OCI-LY1 (cell line): ENCODE measurements around the gene DNAJC8.
A peak's percentile ranks its signal among the peaks of the same experiment; 100 is the strongest.

Source experiments
- H2AFZ ChIP-seq: fragments of 200-600 bp; sonication (generic), shearing (Covaris generic); 2 replicates; pipeline ENCODE4 v1.6.0; 2014; ENCODE audit warnings: antibody characterized with exemption, mild to moderate bottlenecking, low read length
- H3F3A ChIP-seq: fragments of 200-600 bp; sonication (generic), shearing (Covaris generic); 2 replicates; pipeline ENCODE4 v1.6.0; 2014; ENCODE audit warnings: mild to moderate bottlenecking, antibody characterized with exemption, low read length, moderate library complexity; ENCODE audit not compliant: insufficient read depth
- H3K27ac ChIP-seq: fragments of 200-600 bp; sonication (generic); 2 replicates; pipeline ENCODE4 v1.5.1; 2014; ENCODE audit warnings: low read length, mixed run types, mild to moderate bottlenecking, low read depth; ENCODE audit not compliant: poor library complexity, severe bottlenecking
- H3K27me3 ChIP-seq: fragments of 200-600 bp; sonication (generic); 2 replicates; pipeline ENCODE4 v1.6.0; 2014; ENCODE audit warnings: antibody characterized with exemption, mild to moderate bottlenecking, low read length, moderate library complexity; ENCODE audit not compliant: insufficient read depth
- H3K36me3 ChIP-seq: fragments of 200-600 bp; sonication (generic); 2 replicates; pipeline ENCODE4 v1.6.1; 2014; ENCODE audit warnings: mild to moderate bottlenecking, antibody characterized with exemption, low read length, moderate library complexity, mixed read lengths; ENCODE audit not compliant: insufficient read depth
- H3K4me1 ChIP-seq: fragments of 200-600 bp; sonication (generic); 2 replicates; pipeline ENCODE4 v1.5.1; 2014; ENCODE audit warnings: mild to moderate bottlenecking, low read length, moderate library complexity; ENCODE audit not compliant: insufficient read depth, severe bottlenecking
- H3K4me2 ChIP-seq: fragments of 200-600 bp; sonication (generic), shearing (Covaris generic); 2 replicates; pipeline ENCODE4 v1.6.1; 2014; ENCODE audit warnings: low read length
- H3K4me3 ChIP-seq: fragments of 200-600 bp; sonication (generic); 2 replicates; pipeline ENCODE4 v1.5.1; 2014; ENCODE audit warnings: low read length, low read depth, mild to moderate bottlenecking, mixed read lengths; ENCODE audit not compliant: poor library complexity, severe bottlenecking
- H3K79me2 ChIP-seq: fragments of 200-600 bp; shearing (Covaris generic); 2 replicates; pipeline ENCODE4 v1.6.1; 2016; ENCODE audit warnings: mixed run types, low read length, mixed read lengths; ENCODE audit not compliant: insufficient read depth
- H3K9ac ChIP-seq: fragments of 200-600 bp; sonication (generic), shearing (Covaris generic); 2 replicates; pipeline ENCODE4 v1.6.1; 2014; ENCODE audit warnings: mild to moderate bottlenecking, low read length, mixed read lengths
- H3K9me2 ChIP-seq: fragments of 200-600 bp; sonication (generic), shearing (Covaris generic); 2 replicates; pipeline ENCODE4 v1.6.1; 2014; ENCODE audit warnings: low read depth, mild to moderate bottlenecking, low read length, mixed read lengths
- H3K9me3 ChIP-seq: fragments of 200-600 bp; shearing (Covaris generic); 2 replicates; pipeline ENCODE4 v1.6.1; 2014; ENCODE audit warnings: low read length, mixed read lengths
- H4K20me1 ChIP-seq: fragments of 200-600 bp; sonication (generic), shearing (Covaris generic); 2 replicates; pipeline ENCODE4 v1.6.0; 2016; ENCODE audit warnings: mild to moderate bottlenecking, low read length; ENCODE audit not compliant: insufficient read depth
- CTCF ChIP-seq: fragments of 200-600 bp; sonication (generic), shearing (Covaris generic); IDR thresholded peaks from 2 replicates; pipeline ENCODE4 v1.5.1; 2017; ENCODE audit warnings: mild to moderate bottlenecking, antibody characterized with exemption, low read length, moderate library complexity, mixed read lengths
- EZH2 ChIP-seq: fragments of 200-600 bp; sonication (generic), shearing (Covaris generic); IDR thresholded peaks from 2 replicates; pipeline ENCODE4 v1.8.0; 2017; ENCODE audit warnings: borderline replicate concordance, mixed run types, mild to moderate bottlenecking, antibody characterized with exemption, low read length, moderate library complexity, mixed read lengths

DNAJC8 gene

GRCh38 chr1:28264897-28265296, 32.1 kb upstream of the DNAJC8 start:
- H3K27ac ChIP-seq = no peak overlapping the region
- H3K79me2 ChIP-seq = no peaks in the 10 kb centered on the region
- H2AFZ ChIP-seq = no peak overlapping the region
- H4K20me1 ChIP-seq = peaks cover 2% of the 10 kb centered on the region; the same call in 1 of the 2 replicates
- no peaks in the 10 kb centered on the region for H3K9me2 ChIP-seq
- H3K4me3 ChIP-seq = no peak overlapping the region
- no peaks in the 10 kb centered on the region for H3K27me3 ChIP-seq
- H3K36me3 ChIP-seq = no peaks in the 10 kb centered on the region
- no peaks in the 10 kb centered on the region for H3F3A ChIP-seq
- H3K4me2 ChIP-seq = no peak overlapping the region
- no peak overlapping the region for H3K9ac ChIP-seq
- no peaks in the 10 kb centered on the region for H3K9me3 ChIP-seq
- peaks cover 14% of the 10 kb centered on the region for H3K4me1 ChIP-seq
- TF ChIP-seq EZH2 (no peak), CTCF (no peak)

- TF ChIP-seq EZH2 (no peak), CTCF (no peak)
- H3K9me3 ChIP-seq = no peaks in the 10 kb centered on the region
- H3K27me3 ChIP-seq = no peaks in the 10 kb centered on the region
- peak overlapping the region; percentile 76 for H3K4me2 ChIP-seq
- no peaks in the 10 kb centered on the region for H3K9me2 ChIP-seq
- H3K4me3 ChIP-seq = peak overlapping the region; percentile 78
- no peaks in the 10 kb centered on the region for H3K79me2 ChIP-seq
- peaks cover 21% of the 10 kb centered on the region for H3K4me1 ChIP-seq
- no peaks in the 10 kb centered on the region for H3F3A ChIP-seq
- no peak overlapping the region for H3K27ac ChIP-seq
- H3K9ac ChIP-seq = peak overlapping the region; percentile 73
- no peaks in the 10 kb centered on the region; the same call in 1 of the 2 replicates for H4K20me1 ChIP-seq
- H2AFZ ChIP-seq = no peak overlapping the region
- no peaks in the 10 kb centered on the region for H3K36me3 ChIP-seq
Measured at GRCh38 chr1:28260803-28261174, 28.0 kb upstream of the DNAJC8 start.

GRCh38 chr1:28259934-28260802, 27.3 kb upstream of the DNAJC8 start:
- H3K9ac ChIP-seq = peak overlapping the region; percentile 73
- H3K36me3 ChIP-seq = no peaks in the 10 kb centered on the region
- no peaks in the 10 kb centered on the region for H3K9me3 ChIP-seq
- no peaks in the 10 kb centered on the region for H3F3A ChIP-seq
- no peaks in the 10 kb centered on the region for H4K20me1 ChIP-seq
- H3K4me1 ChIP-seq = peaks cover 21% of the 10 kb centered on the region
- H3K27me3 ChIP-seq = no peaks in the 10 kb centered on the region
- TF ChIP-seq CTCF (no peak), EZH2 (no peak)
- no peaks in the 10 kb centered on the region for H3K79me2 ChIP-seq
- no peak overlapping the region for H2AFZ ChIP-seq
- peak overlapping the region; percentile 78 for H3K4me3 ChIP-seq
- H3K4me2 ChIP-seq = peak overlapping the region; percentile 76
- H3K27ac ChIP-seq = no peak overlapping the region
- H3K9me2 ChIP-seq = no peaks in the 10 kb centered on the region
